ENCODE data around the gene P4HA2.

Gene P4HA2

DNA sequence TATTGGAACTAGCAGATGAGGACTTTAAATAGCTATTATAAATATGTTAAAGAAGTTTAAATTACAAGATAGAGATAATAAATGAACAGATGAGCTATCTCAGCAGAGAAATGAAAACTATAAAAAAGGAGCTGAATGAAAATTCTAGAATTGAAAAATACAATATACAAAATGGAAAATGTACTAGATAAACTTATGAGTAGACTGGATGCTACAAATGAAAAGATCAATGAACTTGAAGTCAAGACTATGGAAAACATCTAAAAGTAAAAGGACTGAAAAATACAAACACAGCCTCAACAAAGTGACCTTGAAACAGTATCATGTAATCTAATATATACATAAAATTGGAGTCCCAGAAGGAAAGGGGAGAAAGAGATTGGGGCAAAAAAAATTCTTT lies 19.2 kb upstream of the P4HA2 start:
- DNase-seq: no peak

- DNase-seq: no peak
Observed at GRCh38 chr5:132245593-132245992, 17.9 kb upstream of the P4HA2 start.

GRCh38 chr5:132243366-132243977 lies 15.8 kb upstream of the P4HA2 start:
- no peak for DNase-seq

DNA sequence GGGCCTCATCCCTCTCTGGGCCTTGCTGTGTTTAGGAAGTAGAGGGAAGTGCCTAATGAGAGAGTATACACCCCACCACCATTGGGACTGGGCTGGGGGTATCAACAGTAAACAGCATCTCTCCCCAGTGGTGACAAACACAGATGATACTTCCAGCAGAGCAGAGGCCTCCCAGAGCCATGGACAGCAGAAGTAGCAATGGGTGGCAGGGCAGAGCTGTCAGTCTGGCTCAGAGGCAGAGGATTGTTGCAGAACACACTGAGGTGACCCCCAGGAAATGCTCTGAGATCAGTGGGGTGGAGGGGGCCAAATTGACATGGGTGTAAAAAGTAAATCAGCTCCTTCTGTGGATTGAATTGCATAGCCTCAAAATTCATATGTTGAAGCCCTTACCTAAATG lies 12.1 kb upstream of the P4HA2 start:
- no peak for DNase-seq

GRCh38 chr5:132238901-132239500 lies 11.3 kb upstream of the P4HA2 start:
- DNase-seq: no peak

- peak; percentile 77 for DNase-seq
Observed at GRCh38 chr5:132238169-132238744, 10.6 kb upstream of the P4HA2 start.

DNA sequence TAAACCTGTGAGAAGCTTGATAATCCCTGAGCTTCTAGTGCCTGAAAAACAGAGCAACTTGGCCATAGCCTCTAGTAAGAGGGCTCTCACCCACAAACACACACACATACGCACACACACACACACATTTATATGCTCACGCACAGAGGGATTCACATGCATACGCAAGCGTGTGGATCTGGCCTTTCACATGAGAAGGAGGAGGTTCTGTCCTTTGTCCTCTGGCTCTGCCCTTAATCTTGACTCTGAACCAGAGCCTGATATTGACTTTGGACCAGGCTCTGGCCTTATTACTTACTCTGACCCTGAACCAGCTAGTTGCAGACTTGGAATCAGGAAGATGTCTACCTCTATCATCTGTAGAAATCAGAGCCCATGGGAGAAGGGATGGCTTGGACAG lies 10.0 kb upstream of the P4HA2 start:
- DNase-seq: no peak

GRCh38 chr5:132237141-132237540 lies 9.5 kb upstream of the P4HA2 start:
- DNase-seq: no peak

DNA sequence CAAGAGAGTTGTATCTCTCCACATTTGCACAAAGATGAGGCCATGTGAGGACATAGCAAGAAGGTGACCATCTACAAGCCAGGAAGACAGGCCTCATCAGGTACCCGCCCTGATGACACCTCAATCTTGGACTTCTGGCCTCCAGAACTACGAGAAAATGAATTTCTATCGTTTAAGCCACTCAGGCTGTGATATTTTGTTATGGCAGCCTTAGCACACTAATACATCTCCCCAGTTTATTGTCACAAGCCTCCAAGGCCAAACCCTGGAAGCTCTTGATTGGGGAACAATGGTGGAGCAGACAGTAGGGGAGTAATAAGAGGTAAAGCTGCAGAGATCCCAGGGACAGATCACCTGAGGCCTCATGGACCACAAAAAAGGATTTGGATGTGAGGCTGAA lies 7.7 kb upstream of the P4HA2 start:
- DNase-seq: no peak

- no peak for DNase-seq
Observed at GRCh38 chr5:132234684-132235062, 7.0 kb upstream of the P4HA2 start.

DNA sequence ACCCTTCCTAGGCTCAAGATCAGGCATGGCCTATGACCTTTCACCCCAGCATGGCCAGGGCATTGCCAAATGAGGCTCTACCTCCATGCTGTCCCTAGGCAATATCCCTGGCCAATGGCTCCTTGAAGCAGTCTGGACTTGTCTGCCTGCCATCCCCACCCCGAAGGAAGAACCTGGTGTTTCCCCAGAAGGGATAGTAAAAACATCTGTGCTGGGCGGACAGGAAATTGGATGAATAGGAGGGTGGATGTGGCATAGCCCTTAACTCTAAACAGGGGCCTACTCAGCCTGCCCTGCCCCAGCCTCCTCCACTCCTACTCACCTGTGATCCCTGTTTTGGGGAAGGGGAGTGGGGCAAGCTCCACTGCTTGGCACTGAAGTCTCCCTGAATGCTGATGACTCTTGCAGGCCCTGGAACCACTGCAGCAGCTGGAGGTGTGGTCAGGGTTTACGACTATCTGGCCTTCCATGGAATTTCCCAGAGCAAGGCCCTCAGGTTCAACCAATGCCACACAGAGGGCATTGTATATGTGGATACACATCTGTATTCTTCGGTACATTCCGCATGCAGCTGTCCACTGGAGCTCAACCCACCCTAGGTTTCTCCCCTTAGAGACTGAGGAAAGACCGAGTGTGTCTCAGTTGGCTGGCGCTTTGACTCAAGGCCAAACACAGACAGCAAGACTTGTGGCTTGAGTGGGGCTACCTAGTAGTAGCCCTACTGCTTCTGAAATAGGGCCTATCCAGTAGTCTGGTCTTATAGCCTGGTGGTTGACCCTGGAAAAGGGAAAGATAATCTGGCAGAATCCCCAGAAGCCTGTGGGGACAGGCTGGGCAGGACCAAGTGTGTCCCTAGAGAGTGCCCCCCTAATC lies 6.4 kb upstream of the P4HA2 start:
- DNase-seq: no peak

- DNase-seq: no peak
Observed at GRCh38 chr5:132233081-132233480, 5.4 kb upstream of the P4HA2 start.

- no peak for DNase-seq
Observed at GRCh38 chr5:132232465-132232864, 4.8 kb upstream of the P4HA2 start.

DNA sequence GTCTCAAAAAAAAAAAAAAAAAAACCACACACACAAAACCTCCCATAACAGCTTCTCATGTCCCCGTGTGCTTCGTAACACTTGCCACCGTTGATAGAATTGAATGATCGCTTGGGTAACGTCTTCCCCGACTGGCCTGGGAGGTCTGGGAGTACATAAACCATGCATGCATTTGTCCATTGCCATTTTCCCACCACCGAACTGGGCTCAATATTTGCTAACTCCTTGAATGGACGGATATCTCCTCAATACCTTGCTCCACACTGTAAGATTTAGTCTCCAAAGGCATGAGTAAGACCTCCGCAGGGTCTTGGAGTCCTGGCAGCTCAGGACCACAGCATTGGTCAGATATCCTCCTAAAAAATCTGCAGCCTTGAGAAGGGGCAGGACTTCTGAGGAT lies 3.2 kb upstream of the P4HA2 start:
- DNase-seq: no peak

- no peak for DNase-seq
Observed at GRCh38 chr5:132229236-132229635, 1.6 kb upstream of the P4HA2 start.

DNA sequence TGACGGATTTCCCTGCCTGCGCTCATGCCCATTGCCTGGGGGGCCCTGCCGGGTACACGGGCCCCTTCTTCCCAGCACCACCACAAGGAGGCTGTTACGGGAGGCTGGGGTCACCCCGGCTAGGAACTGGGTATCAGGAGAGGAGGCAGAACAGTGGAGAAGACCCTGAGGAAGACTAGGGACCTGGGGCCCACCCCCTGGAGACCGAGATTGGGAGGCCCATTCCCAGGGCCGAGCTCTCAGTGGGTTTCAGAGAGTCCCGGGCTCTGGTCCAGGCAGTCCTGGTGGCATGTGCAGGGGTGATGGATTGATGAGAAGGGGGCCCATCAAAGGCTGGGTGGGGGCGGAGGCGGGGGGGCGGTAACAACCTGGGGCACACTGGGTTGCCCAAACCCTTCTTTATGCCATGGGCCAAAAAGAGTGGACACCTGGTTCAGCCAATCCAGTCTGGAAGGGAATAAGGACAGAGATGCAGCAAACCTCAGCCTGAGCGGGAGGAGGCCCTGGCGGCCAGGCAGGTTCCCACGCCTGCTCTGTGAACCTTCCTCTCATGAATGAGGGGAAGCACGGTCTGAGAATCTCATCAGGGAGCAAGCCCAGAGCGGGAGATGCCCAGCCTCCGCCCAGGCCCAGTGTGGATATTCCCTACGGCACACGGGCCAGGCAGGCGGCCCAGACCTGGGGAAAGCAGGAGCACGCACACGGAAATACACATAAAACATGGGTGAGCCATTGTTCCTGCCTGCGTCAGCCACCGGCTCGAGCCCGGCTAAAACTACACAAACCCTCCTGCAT lies 785 bp upstream of the P4HA2 start:
- DNase-seq: no peak

DNA sequence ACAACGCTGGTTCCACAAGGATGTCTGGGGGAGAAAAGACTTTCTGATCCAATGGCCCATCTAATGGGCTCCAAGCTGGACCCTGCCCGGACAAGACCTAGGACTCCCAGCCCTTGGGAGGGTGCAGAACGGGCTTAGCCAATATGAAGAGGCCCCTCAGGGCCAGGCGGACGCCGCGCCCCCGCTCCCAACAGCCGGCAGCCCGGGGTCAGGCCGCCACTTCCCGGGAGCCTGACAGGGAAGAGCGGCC lies 493 bp downstream of the P4HA2 start:
- DNase-seq: no peak

DNA sequence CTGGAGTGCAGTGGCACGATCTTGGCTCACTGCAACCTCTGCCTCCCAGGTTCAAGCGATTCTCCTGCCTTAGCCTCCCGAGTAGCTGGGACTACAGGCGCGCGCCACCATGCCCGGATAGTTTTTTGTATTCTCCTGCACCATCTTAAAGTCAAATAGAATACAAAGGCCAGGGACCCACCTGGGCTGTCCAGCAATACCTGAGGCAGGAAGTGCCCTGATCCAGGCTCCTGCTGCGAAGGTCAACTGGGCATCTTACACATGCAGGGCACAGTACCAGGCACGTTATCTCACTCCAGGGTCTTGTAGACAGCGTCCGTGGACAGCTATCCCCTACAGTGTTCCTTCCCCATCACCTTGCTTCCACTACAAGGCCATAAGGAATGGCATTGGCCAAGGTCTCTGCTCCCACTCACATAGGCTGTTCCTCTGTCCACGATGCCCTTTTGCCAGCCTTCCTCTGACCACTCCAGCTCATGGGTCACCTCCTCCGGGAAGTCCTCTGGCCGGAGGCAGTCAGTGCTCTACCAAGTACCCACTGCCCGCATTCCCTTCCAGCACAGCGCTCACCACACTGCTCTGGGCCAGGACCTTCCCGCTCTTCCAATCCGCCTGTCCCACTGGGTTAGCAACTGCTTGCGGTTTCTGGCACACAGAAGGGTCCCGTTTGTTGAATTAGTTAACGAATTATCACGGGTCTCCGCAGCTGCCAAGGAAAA lies 978 bp downstream of the P4HA2 start:
- DNase-seq: no peak

GRCh38 chr5:132225165-132226032 lies 2.3 kb downstream of the P4HA2 start:
- DNase-seq: peak; percentile 58

DNA sequence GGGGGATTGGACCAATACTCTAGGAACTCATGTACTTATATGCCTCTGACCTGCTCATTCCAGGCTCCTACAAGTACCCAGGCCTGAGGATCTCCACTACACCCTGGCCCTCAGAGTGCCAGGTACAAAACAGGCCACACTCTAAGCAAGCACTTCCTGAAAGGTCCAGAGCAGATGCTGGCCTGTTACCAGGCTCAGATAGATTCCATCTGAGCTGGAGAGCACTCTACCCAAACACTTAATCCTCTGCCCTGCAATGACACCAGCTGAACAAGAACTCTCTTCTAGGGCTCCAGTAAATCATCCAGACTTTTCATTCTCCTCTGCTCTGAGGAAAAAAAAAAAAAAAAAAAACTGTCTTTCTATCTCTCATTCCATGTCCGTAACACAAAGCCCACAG lies 2.9 kb downstream of the P4HA2 start:
- no peak for DNase-seq

DNA sequence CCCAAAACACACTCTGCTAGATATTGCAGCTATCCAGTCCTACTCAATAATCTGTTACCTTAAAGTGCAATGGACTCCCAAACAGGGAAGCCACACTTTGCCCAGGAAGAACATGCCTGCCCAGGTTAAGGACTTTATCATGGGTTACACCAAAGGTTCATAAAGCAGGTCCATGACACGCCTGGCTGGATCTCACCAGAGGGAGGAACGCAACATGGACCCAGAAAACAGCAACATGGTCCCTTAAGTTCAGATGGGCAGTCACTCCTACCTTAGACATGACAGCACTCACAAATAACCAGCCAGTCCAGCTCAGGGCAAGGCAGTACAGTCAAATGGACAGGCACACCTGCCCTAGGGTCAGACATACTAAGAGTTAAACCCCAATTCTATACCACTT lies 3.8 kb downstream of the P4HA2 start:
- no peak for DNase-seq

DNA sequence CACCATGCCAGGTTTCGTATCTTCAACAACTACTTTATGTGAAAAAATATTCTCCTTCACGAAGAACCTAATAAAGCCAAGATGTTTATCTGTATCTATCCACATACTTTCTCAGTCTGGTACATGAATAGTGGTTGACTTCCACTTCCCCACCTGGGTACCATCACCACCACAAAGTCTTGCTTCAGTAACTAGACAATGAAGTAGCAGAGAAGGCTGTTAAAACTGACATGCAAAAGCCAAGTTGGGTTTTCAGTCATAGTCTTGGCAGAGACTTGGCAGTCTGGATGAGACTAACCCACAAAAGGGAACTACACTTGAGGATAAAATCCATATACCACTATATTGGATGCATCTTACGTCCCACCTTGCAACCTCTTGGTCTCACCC lies 5.0 kb downstream of the P4HA2 start:
- DNase-seq: no peak
